WI38 (cell line): Measurements from ENCODE around the gene ADAMTS15.

ENCODE experiments used
- H3K4me3 ChIP-seq: 2 replicates; pipeline ENCODE4 v1.5.1; 2011; ENCODE audit warnings: low read depth, mild to moderate bottlenecking, control low read depth, low read length
- CTCF ChIP-seq: IDR thresholded peaks from 2 replicates; pipeline ENCODE4 v1.5.1; 2012; ENCODE audit warnings: low read depth, mild to moderate bottlenecking, control low read depth, low read length

ADAMTS15 gene

GRCh38 chr11:130470832-130471706 is 22.6 kb downstream of the ADAMTS15 start:
- no peak for TF ChIP-seq CTCF

GRCh38 chr11:130471731-130472433 is 23.4 kb downstream of the ADAMTS15 start:
- no peak overlapping the region for H3K4me3 ChIP-seq
- TF ChIP-seq CTCF: no peak

More at GRCh38 chr11:130470832-130471706, 22.6 kb downstream of the ADAMTS15 start:
- no peak overlapping the region for H3K4me3 ChIP-seq

GRCh38 chr11:130472434-130472961 is 24.1 kb downstream of the ADAMTS15 start:
- no peak overlapping the region for H3K4me3 ChIP-seq
- TF ChIP-seq CTCF: no peak

GRCh38 chr11:130473056-130473794 is 24.8 kb downstream of the ADAMTS15 start:
- no peak for TF ChIP-seq CTCF
- no peak overlapping the region for H3K4me3 ChIP-seq

GRCh38 chr11:130473795-130474377 is 25.4 kb downstream of the ADAMTS15 start:
- H3K4me3 ChIP-seq: no peak overlapping the region
- TF ChIP-seq CTCF: no peak

GRCh38 chr11:130474637-130475400 is 26.4 kb downstream of the ADAMTS15 start:
- H3K4me3 ChIP-seq: no peak overlapping the region
- no peak for TF ChIP-seq CTCF
